Muscle of leg (tissue), 11 donors: ENCODE measurements around the gene MUC2. TPM values are rescaled to one million over a fixed set of nuclear protein-coding genes. Genes with fewer than 3 reads are reported as not detected.

Experiments used
- DNase-seq: peaks from one replicate; pipeline ENCODE4 v3.0.0; 2013
- H3K27ac ChIP-seq: one replicate; pipeline ENCODE4 v1.5.1; 2013; ENCODE audit warnings: mild to moderate bottlenecking, low read length, control low read depth
- H3K27me3 ChIP-seq: one replicate; pipeline ENCODE4 v1.6.1; 2013; ENCODE audit warnings: low read length; ENCODE audit not compliant: control insufficient read depth, insufficient read depth
- H3K36me3 ChIP-seq: one replicate; pipeline ENCODE4 v1.6.1; 2013; ENCODE audit warnings: low read length; ENCODE audit not compliant: control insufficient read depth, insufficient read depth
- H3K4me1 ChIP-seq: one replicate; pipeline ENCODE4 v1.6.1; 2013; ENCODE audit warnings: low read length; ENCODE audit not compliant: control insufficient read depth, insufficient read depth
- H3K4me3 ChIP-seq: one replicate; pipeline ENCODE4 v1.5.1; 2013; ENCODE audit warnings: low read length, control low read depth
- H3K9me3 ChIP-seq: replicated peaks from 2 replicates; pipeline ENCODE4 v1.6.1; 2013; ENCODE audit warnings: low read depth, low read length; ENCODE audit not compliant: control insufficient read depth
- WGBS: methylation state at CpG from one replicate; pipeline ENCODE4 v1.1.5; 2013; ENCODE audit warnings: missing lambda C conversion rate; ENCODE audit not compliant: insufficient coverage; 5-methylcytosine and 5-hydroxymethylcytosine counted together
- polyA plus RNA-seq, 8 donors: library from polyadenylated mRNA; unstranded; fragments of 120-200 nt; gene quantifications; one replicate each; pipeline versions ENCODE4 v1.2.1 to v1.2.3, GENCODE V29; 2013; ENCODE audit warnings: inconsistent platforms in 1 of 8, low replicate concordance in 1 of 8; ENCODE audit not compliant: insufficient read length in 8 of 8, insufficient read depth in 1 of 8
- total RNA-seq: library from RNA; stranded (reverse); fragments of 120-200 nt; gene quantifications from one replicate; pipeline ENCODE4 v1.2.4, GENCODE V29; 2013

MUC2 gene
- total and polyA plus RNA-seq, 9 donors = 0.01 to 2.2 (median 0.04) TPM; not detected in 3

- DNase-seq = no peak
- Histone ChIP-seq H3K4me3 (no peak overlapping the region), H3K27me3 (peaks cover 6% of the 10 kb centered on the region), H3K36me3 (no peaks in the 10 kb centered on the region), H3K9me3 (no peaks in the 10 kb centered on the region), H3K4me1 (no peaks in the 10 kb centered on the region), H3K27ac (no peak overlapping the region)
- WGBS = 57% methylated on average over 18 of the region's 23 CpGs
Observed at GRCh38 chr11:1116666-1117390, 42.2 kb downstream of the MUC2 start.

GRCh38 chr11:1117992-1118391 lies 43.3 kb downstream of the MUC2 start:
- DNase-seq = no peak
- WGBS = 80% methylated on average over 2 of the region's 6 CpGs

GRCh38 chr11:1118755-1119603 lies 44.3 kb downstream of the MUC2 start:
- DNase-seq = no peak
- Histone ChIP-seq H3K9me3 (no peaks in the 10 kb centered on the region), H3K4me1 (no peaks in the 10 kb centered on the region), H3K4me3 (no peak overlapping the region), H3K27ac (no peak overlapping the region), H3K36me3 (no peaks in the 10 kb centered on the region), H3K27me3 (peaks cover 12% of the 10 kb centered on the region)
- WGBS = 73% methylated on average over 15 of the region's 22 CpGs

More at GRCh38 chr11:1117992-1118391, 43.3 kb downstream of the MUC2 start:
- Histone ChIP-seq H3K27ac (no peak overlapping the region), H3K27me3 (peaks cover 9% of the 10 kb centered on the region), H3K9me3 (no peaks in the 10 kb centered on the region), H3K4me1 (no peaks in the 10 kb centered on the region), H3K36me3 (no peaks in the 10 kb centered on the region), H3K4me3 (no peak overlapping the region)

- Histone ChIP-seq H3K27me3 (peaks cover 13% of the 10 kb centered on the region), H3K36me3 (no peaks in the 10 kb centered on the region), H3K4me3 (no peak overlapping the region), H3K9me3 (no peaks in the 10 kb centered on the region), H3K4me1 (no peaks in the 10 kb centered on the region), H3K27ac (no peak overlapping the region)
- DNase-seq = no peak
- WGBS = 83% methylated on average over 11 of the region's 17 CpGs
Observed at GRCh38 chr11:1119604-1120146, 45.0 kb downstream of the MUC2 start.

GRCh38 chr11:1120532-1121330 lies 46.1 kb downstream of the MUC2 start:
- peaks cover 13% of the 10 kb centered on the region for H3K27me3 ChIP-seq
- no peak overlapping the region for H3K27ac ChIP-seq
- no peak for DNase-seq
- H3K4me3 ChIP-seq = no peak overlapping the region
- no peaks in the 10 kb centered on the region for H3K9me3 ChIP-seq
- no peaks in the 10 kb centered on the region for H3K36me3 ChIP-seq
- no peaks in the 10 kb centered on the region for H3K4me1 ChIP-seq
- WGBS = 77% methylated on average over 20 of the region's 27 CpGs

- Histone ChIP-seq H3K4me3 (no peak overlapping the region), H3K27ac (no peak overlapping the region), H3K27me3 (peaks cover 13% of the 10 kb centered on the region), H3K9me3 (no peaks in the 10 kb centered on the region), H3K36me3 (no peaks in the 10 kb centered on the region), H3K4me1 (no peaks in the 10 kb centered on the region)
- DNase-seq = no peak
- WGBS = 89% methylated on average over 18 of the region's 19 CpGs
Observed at GRCh38 chr11:1121331-1121812, 46.7 kb downstream of the MUC2 start.

GRCh38 chr11:1121813-1122663 lies 47.4 kb downstream of the MUC2 start:
- H3K4me3 ChIP-seq = no peak overlapping the region
- DNase-seq = peak; percentile 15
- H3K27ac ChIP-seq = no peak overlapping the region
- no peaks in the 10 kb centered on the region for H3K36me3 ChIP-seq
- WGBS = 58% methylated on average over 28 of the region's 28 CpGs
- H3K4me1 ChIP-seq = no peaks in the 10 kb centered on the region
- H3K9me3 ChIP-seq = no peaks in the 10 kb centered on the region
- peaks cover 9% of the 10 kb centered on the region for H3K27me3 ChIP-seq

GRCh38 chr11:1122664-1123002 lies 48.0 kb downstream of the MUC2 start:
- 70% methylated on average over 4 of the region's 7 CpGs for WGBS

GRCh38 chr11:1123970-1124369 lies 49.3 kb downstream of the MUC2 start:
- no peaks in the 10 kb centered on the region for H3K9me3 ChIP-seq
- H3K4me3 ChIP-seq = no peak overlapping the region
- no peak for DNase-seq
- H3K27me3 ChIP-seq = peaks cover 9% of the 10 kb centered on the region
- no peak overlapping the region for H3K27ac ChIP-seq
- WGBS = no CpG with 5 or more reads among the region's 1 CpG
- H3K4me1 ChIP-seq = no peaks in the 10 kb centered on the region
- no peaks in the 10 kb centered on the region for H3K36me3 ChIP-seq

More at GRCh38 chr11:1122664-1123002, 48.0 kb downstream of the MUC2 start:
- H3K36me3 ChIP-seq = no peaks in the 10 kb centered on the region
- H3K27me3 ChIP-seq = peaks cover 9% of the 10 kb centered on the region
- H3K27ac ChIP-seq = no peak overlapping the region
- no peaks in the 10 kb centered on the region for H3K4me1 ChIP-seq
- H3K9me3 ChIP-seq = no peaks in the 10 kb centered on the region
- H3K4me3 ChIP-seq = no peak overlapping the region
- DNase-seq = no peak
